Hepatocyte (in vitro differentiated cells): Measurements from ENCODE around the gene RDH14. TPM values are rescaled to one million over a fixed set of nuclear protein-coding genes. Genes with fewer than 3 reads are reported as not detected.
A peak's percentile ranks its signal among the peaks of the same experiment; 100 is the strongest.

Source experiments
- DNase-seq: peaks from one replicate; pipeline ENCODE4 v3.0.0-alpha.2; 2016; ENCODE audit warnings: low spot score
- H2AFZ ChIP-seq: fragments of 200-600 bp; sonication (generic); 2 replicates; pipeline ENCODE4 v1.6.0; 2016; ENCODE audit warnings: antibody characterized with exemption, mild to moderate bottlenecking
- H3K27ac ChIP-seq: fragments of 200-600 bp; sonication (generic); 2 replicates; pipeline ENCODE4 v1.5.1; 2016; ENCODE audit warnings: mild to moderate bottlenecking
- H3K27me3 ChIP-seq: fragments of 200-600 bp; sonication (generic); 2 replicates; pipeline ENCODE4 v1.6.1; 2016
- H3K36me3 ChIP-seq: fragments of 200-600 bp; sonication (generic); replicated peaks from 2 replicates; pipeline ENCODE4 v1.5.1; 2016; ENCODE audit warnings: low read depth; ENCODE audit not compliant: insufficient read depth
- H3K4me1 ChIP-seq: fragments of 200-600 bp; sonication (generic); 2 replicates; pipeline ENCODE4 v1.5.1; 2016; ENCODE audit warnings: mild to moderate bottlenecking, moderate library complexity; ENCODE audit not compliant: insufficient read depth
- H3K4me2 ChIP-seq: fragments of 200-600 bp; sonication (generic); 2 replicates; pipeline ENCODE4 v1.6.0; 2016
- H3K4me3 ChIP-seq: fragments of 200-600 bp; sonication (generic); 2 replicates; pipeline ENCODE4 v1.5.1; 2016; ENCODE audit warnings: mild to moderate bottlenecking
- H3K79me2 ChIP-seq: fragments of 200-600 bp; sonication (generic); 2 replicates; pipeline ENCODE4 v1.6.0; 2017; ENCODE audit warnings: mild to moderate bottlenecking
- H3K9me2 ChIP-seq: fragments of 200-600 bp; sonication (generic); replicated peaks from 2 replicates; pipeline ENCODE4 v1.6.0; 2017; ENCODE audit warnings: mild to moderate bottlenecking; ENCODE audit not compliant: insufficient read depth
- H3K9me3 ChIP-seq: fragments of 200-600 bp; sonication (generic); 2 replicates; pipeline ENCODE4 v1.5.1; 2016; ENCODE audit warnings: low read depth, mild to moderate bottlenecking
- H4K20me1 ChIP-seq: fragments of 200-600 bp; sonication (generic); 2 replicates; pipeline ENCODE4 v1.6.0; 2016; ENCODE audit warnings: mild to moderate bottlenecking; ENCODE audit not compliant: insufficient read depth, poor library complexity, severe bottlenecking
- EZH2 ChIP-seq: fragments of 200-600 bp; sonication (generic); IDR thresholded peaks from 2 replicates; pipeline ENCODE4 v1.6.1; 2016; ENCODE audit warnings: antibody characterized with exemption, mild to moderate bottlenecking, borderline replicate concordance
- EZH2phosphoT487 ChIP-seq: fragments of 200-600 bp; sonication (generic); IDR thresholded peaks from one replicate; pipeline ENCODE4 v1.6.1; 2018; ENCODE audit warnings: antibody characterized with exemption, mild to moderate bottlenecking, low read depth, moderate library complexity; ENCODE audit not compliant: unreplicated experiment, severe bottlenecking
- WGBS: methylation state at CpG from one replicate; pipeline ENCODE4 v1.1.6; 2016; ENCODE audit warnings: low lambda C conversion rate; ENCODE audit errors: missing lambda C conversion rate; 5-methylcytosine and 5-hydroxymethylcytosine counted together
- polyA plus RNA-seq: library from polyadenylated mRNA; unstranded; fragments of >200 nt; fragmentation: Nextera tagmentation; extraction: Ambion mirVana; gene quantifications from 2 replicates; pipeline ENCODE4 v1.2.1, GENCODE V29; 2016
- total RNA-seq: library from RNA; depleted of rRNA; stranded (reverse); fragments of >200 nt; gene quantifications from 2 replicates; pipeline ENCODE4 v1.2.3, GENCODE V29; 2014
- TF ChIP-seq, protein P1 (sequence below): fragments of 200-600 bp; sonication (generic); IDR thresholded peaks from 2 replicates; pipeline ENCODE4 v1.5.1; 2016; ENCODE audit warnings: antibody characterized with exemption, mild to moderate bottlenecking; ENCODE audit not compliant: poor library complexity

The RDH14 gene
- total and polyA plus RNA-seq, 2 experiments from 2014 or later = 38.2 to 46.5 TPM

DNA sequence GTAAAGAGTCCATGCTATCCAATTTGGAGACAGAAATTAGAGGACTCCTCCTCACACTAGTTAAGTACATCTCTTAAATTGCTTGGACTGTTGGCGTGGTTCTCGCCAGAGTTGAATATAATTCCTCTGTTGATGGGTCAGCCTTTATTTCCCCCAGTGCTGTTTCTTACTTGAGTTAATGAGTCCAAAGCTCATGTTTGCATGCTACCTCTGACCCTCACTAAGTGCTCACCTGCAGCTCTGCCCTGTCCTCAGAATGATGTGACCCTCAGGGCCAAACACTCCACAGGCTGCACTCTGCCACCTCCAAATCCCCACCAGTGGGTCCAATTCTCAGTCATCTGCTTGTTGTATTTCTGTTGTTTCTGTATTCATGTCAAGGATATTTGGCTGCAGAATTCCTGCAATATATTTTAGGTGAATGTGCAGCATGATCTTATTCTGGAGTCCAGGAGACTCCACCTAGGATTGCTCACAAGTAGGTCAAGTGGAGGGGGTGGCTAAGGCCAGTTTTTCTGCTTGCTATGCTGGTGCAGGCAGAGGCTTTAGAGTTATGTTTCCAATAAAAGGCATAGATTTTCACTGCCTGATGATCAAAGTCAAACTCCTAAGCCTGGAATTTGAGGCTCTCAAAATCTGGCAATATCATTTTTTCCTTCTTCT lies 37.8 kb downstream of the RDH14 start:
- Histone ChIP-seq H3K4me3 (no peak overlapping the region), H3K79me2 (no peaks in the 10 kb centered on the region), H2AFZ (no peak overlapping the region), H3K9me3 (no peaks in the 10 kb centered on the region), H3K9me2 (no peaks in the 10 kb centered on the region), H3K27ac (no peak overlapping the region), H4K20me1 (no peaks in the 10 kb centered on the region), H3K36me3 (no peaks in the 10 kb centered on the region), H3K4me2 (no peak overlapping the region), H3K4me1 (peaks cover 36% of the 10 kb centered on the region), H3K27me3 (no peaks in the 10 kb centered on the region)
- no peak for TF ChIP-seq EZH2phosphoT487
- no peak for TF ChIP-seq EZH2
- TF ChIP-seq, protein P1, sequence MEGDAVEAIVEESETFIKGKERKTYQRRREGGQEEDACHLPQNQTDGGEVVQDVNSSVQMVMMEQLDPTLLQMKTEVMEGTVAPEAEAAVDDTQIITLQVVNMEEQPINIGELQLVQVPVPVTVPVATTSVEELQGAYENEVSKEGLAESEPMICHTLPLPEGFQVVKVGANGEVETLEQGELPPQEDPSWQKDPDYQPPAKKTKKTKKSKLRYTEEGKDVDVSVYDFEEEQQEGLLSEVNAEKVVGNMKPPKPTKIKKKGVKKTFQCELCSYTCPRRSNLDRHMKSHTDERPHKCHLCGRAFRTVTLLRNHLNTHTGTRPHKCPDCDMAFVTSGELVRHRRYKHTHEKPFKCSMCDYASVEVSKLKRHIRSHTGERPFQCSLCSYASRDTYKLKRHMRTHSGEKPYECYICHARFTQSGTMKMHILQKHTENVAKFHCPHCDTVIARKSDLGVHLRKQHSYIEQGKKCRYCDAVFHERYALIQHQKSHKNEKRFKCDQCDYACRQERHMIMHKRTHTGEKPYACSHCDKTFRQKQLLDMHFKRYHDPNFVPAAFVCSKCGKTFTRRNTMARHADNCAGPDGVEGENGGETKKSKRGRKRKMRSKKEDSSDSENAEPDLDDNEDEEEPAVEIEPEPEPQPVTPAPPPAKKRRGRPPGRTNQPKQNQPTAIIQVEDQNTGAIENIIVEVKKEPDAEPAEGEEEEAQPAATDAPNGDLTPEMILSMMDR = no peak
- no peak for DNase-seq
- WGBS = 80% methylated on average over 2 of the region's 2 CpGs

DNA sequence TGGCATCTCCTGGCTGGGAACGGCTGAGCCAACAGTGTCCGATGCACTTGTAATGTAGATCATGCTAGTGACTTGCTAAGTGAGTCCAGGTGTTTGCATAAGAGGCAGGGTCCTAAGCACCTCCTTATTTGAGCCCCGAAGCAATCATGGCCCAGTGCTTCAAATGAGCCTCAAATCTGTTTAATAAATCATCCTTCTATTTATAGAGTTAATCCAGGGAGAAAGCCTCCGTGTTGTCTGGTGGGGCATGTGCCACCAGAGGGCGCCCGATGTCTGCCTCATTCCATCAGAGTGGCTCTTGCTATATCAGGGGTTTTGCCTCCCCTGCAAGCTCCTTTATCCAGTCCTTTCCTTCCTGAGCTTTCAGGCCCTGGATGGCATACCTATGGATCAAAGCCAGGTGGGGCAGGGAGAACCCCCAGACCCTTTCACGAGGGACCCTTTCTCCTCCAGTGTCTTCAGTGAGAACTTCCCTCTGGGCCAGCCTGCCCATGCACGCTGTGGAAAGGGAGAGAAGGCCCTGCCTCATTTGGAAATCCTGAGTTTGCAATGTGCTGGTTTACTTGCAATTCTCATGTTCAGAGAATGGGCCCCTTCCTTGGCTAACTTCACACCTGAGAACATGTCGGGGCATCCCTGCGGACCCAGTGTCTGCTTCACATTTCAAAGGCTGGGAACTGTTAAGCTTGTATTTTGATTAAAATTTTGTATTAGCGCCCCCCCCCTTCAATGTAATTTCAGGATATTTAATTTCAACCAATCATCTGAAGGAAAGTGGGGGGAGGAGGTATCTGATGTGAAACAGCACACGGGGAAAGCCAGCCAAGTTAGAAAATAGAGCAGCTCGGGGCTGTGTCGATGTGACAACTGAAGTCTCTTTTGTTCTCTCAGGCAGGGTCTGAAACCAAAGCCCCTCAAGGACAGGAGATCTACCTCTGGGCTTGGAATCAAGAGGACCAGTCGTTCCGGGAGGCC lies 39.7 kb downstream of the RDH14 start:
- Histone ChIP-seq H3K79me2 (no peaks in the 10 kb centered on the region), H3K4me2 (peak overlapping the region; percentile 23), H3K27ac (peak overlapping the region; percentile 69), H3K9me3 (no peaks in the 10 kb centered on the region), H3K36me3 (no peaks in the 10 kb centered on the region), H3K4me3 (no peak overlapping the region), H3K9me2 (no peaks in the 10 kb centered on the region), H4K20me1 (no peaks in the 10 kb centered on the region), H2AFZ (no peak overlapping the region), H3K4me1 (peaks cover 40% of the 10 kb centered on the region), H3K27me3 (no peaks in the 10 kb centered on the region)
- TF ChIP-seq, protein P1 = peak; percentile 98
- no peak for TF ChIP-seq EZH2
- 45% methylated on average over 16 of the region's 16 CpGs for WGBS
- DNase-seq = peak; percentile 89

DNA sequence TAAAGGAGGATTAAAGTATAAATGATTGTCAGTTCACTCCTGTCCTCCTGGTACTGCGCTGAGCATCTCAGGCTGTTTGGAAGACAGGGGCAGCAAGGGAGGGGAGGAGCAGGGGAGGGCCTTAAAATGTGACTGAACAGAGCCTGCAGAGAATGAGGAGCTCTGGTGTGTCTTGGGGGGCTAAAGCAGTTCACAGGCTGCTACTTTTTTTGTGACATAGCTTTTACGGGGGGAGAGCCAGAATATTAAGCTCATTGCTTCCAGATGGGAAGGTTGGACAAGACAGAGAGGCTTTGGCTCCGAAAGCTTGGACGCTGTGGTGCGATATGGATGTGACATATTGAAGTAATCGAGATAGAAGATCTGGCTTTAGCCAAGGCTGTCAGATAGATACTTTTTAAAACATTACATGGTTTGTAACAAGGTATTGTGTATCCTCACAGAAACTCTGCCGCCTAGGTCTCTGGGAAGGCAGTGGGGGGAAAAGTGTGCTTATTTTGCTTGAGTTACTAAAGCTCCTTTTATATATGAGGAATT lies 40.5 kb downstream of the RDH14 start:
- H3K9me2 ChIP-seq = no peaks in the 10 kb centered on the region
- H3K27ac ChIP-seq = peak overlapping the region; percentile 50
- peaks cover 48% of the 10 kb centered on the region for H3K4me1 ChIP-seq
- no peaks in the 10 kb centered on the region for H3K79me2 ChIP-seq
- 57% methylated on average over 7 of the region's 7 CpGs for WGBS
- no peak for TF ChIP-seq EZH2
- TF ChIP-seq EZH2phosphoT487 = no peak
- TF ChIP-seq, protein P1 = no peak
- DNase-seq = peak; percentile 41
- no peaks in the 10 kb centered on the region for H3K9me3 ChIP-seq
- H4K20me1 ChIP-seq = no peaks in the 10 kb centered on the region
- H3K4me2 ChIP-seq = peak overlapping the region; percentile 23
- no peaks in the 10 kb centered on the region for H3K27me3 ChIP-seq
- H3K36me3 ChIP-seq = no peaks in the 10 kb centered on the region
- H2AFZ ChIP-seq = no peak overlapping the region
- H3K4me3 ChIP-seq = no peak overlapping the region
